Activated naive CD4-positive, alpha-beta T cell treated with anti-CD3 and anti-CD28 coated beads, Interleukin-2, amount 50 U/mL, for 16 hours (primary cell): ENCODE results near the gene CDS1.
"Not testable (repeated sequence)": the region's sequence is repeated elsewhere in the genome, so short reads cannot be mapped to it uniquely, and the experiment has no call there.

Experiments
- DNase-seq: peaks from one replicate; pipeline ENCODE4 v3.0.0-alpha.2; 2020

CDS1 gene

DNA sequence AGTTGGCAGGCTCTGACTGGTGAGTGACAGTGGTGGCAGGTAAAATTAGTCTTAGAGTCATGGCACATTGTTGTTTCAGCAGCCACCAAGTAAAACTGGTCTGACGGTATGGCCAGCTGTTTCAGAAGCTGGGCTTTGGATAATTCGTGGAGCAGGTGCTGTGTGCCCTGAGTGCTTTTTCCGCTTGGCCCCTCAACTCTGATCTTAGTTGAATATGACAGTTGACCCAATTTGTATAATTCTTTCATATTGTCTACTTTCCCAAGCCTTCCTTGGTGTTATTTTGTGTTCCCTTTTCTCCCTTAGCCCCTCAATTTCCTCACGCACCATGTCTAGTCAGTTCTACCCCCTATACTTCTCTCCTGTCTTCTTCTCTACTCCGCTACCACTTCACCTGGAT is 32.0 kb downstream of the CDS1 start:
- no peak for DNase-seq

GRCh38 chr4:84615355-84615754 is 32.4 kb downstream of the CDS1 start:
- no peak for DNase-seq

- DNase-seq = no peak
Measured at GRCh38 chr4:84622959-84623358, 40.0 kb downstream of the CDS1 start.

- no peak for DNase-seq
Measured at GRCh38 chr4:84623661-84624060, 40.7 kb downstream of the CDS1 start.

DNA sequence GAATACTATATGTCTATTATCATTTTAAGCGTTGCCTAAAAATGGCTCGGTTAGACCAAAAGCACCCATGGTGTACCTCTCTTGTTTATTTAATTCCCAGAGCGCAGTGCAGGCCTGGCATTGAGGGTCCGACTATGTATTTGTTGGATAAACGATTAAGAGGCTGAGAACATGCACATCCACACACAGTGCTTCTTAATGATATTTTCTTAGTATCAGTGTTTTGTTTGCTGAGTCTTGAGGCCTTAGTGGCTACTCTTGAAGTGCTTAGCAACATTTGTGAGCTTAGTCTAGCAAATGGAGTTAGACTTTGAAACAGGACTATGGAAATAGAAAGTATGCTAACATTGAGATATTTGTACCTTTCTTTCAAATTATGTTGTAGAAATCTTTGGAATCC is 43.7 kb downstream of the CDS1 start:
- no peak for DNase-seq

DNA sequence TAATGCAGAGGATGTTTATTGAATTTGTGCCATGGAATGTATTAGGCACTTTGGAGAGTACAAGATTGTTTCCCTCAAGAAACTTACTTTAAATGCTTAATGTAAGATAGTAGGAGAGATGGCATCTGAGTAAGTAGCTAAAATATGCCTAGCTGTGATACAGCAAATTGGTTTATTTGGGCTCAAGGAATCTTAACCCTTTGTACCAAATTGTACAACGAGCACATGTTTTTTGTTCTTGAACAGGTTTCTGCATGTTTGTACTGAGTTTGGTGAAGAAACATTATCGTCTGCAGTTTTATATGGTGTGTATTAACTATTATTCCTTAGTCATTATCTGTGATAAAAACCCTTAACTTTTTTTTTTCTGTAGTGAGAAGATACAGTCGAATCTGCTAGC is 48.6 kb downstream of the CDS1 start:
- no peak for DNase-seq

DNA sequence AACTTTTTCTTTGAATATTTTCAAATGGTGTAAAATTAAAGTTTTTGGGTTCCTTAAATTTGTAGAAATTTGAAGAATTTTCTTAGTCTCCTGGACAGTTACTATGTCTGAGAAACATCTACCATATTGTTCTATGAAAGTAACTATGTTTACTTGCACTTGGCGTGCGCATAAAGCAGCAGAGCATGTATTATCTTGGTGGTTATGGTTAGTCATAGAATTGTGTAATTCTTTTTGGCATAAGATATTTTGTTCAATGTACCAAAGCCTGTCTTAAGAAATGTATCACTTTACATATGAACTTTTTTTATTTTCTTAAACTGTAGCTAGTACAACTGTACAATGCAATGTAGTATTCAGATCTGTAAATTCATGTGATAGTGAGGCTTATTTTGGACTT is 49.2 kb downstream of the CDS1 start:
- DNase-seq = no peak

DNA sequence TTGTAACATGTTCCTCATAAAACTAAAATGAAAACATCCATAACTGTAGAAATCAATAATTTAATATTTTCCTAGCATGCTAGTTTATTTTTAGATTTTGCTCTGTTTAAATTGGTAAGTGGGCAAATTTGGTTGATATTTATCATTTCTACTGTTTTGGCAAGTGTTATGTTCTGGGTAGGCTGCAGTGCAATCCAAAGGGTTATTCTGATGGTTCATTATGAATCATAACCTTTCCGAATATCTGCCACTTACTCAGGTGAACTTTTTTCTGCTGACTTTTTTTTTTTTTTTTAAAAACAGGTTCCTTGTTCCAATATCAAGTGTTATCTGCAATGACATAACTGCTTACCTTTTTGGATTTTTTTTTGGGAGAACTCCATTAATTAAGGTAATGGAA is 52.0 kb downstream of the CDS1 start:
- DNase-seq = no peak

- DNase-seq = no peak
Measured at GRCh38 chr4:84638092-84638491, 55.2 kb downstream of the CDS1 start.

DNA sequence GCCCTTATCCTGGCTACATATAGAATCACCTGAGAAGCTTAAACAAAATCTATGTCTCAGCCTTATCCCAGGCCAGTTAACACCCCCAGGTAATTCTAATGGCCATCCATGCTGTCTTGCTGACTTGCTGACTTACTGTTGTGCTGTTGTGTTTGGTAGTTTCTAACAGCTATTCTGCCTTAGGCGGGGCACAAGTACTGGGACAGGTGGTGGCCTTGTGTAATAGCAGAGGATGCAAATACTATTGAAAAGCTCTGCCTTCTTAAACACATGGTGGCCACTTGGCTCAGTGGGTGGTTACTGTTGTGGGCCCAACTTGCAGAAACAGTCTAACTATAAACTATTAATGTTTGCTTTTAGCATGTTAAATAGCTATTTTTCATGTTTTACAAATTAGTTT is 56.2 kb downstream of the CDS1 start:
- DNase-seq = no peak

DNA sequence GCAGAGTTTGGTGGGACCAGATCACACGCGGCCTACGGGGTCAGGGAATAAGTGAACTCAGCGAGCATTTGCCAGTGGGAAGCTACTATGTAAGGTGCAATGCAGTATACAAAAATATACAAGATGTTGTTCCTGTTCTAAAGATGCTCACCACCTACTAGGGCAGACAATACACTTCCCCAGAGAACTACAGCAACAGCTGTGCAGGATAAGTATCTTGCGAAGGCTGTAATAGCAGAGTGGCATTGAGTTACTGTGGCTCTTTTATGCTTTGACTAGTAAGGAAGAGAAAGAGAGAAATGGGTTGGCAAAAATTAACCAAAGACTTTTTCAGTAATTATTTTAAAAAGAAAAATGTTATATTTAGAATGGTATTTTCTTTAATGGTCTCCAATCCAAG is 61.2 kb downstream of the CDS1 start:
- no peak for DNase-seq

DNA sequence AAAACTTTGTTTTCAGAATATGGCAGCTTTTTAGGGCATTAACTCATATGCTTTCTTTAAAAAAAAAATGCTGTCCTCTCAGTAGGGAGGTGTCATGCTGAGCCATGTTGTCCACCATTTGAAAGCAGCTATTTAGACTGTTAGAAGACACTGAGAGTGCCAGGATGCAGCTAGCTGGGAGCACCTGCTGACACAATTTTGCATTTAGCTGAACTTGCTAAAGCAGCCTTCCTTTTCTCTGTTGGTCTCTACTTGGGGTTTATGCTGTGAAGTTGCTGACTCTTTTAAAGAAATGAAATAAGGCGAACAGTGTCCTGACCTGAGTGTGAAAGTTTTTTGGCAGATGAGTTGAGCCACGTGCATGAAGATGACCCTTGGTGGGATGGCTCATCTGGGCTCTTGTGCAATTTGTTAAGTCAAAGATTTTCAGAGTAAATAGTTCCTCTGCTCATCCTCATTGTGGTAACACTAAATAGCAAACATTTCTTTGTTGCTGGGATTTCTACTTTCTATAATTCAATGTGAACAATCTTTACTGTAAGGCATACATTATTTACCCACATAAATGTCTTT is 64.5 kb downstream of the CDS1 start:
- no peak for DNase-seq

DNA sequence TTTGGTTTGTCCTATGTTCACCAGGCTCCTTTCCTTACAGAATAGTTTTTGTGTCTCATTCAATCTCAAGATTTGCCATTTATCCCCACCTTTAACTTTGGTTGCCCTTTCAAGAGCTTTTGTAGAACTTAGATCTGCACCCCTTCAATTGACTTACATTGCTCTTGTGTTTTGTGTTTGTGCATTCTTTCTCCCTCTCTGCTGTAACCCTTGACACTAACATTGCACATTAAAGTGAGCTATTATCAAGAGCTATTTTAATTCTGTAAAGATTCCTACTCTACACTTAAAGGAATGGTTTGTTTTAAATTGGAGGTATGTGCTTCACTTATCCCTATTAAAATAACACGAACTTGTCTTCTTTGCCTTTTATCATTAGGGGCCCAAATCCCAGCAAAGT is 65.3 kb downstream of the CDS1 start:
- no peak for DNase-seq

- DNase-seq = no peak
Measured at GRCh38 chr4:84648863-84649647, 66.1 kb downstream of the CDS1 start.

- DNase-seq = no peak
Measured at GRCh38 chr4:84651499-84651898, 68.6 kb downstream of the CDS1 start.

GRCh38 chr4:84652478-84652877 is 69.6 kb downstream of the CDS1 start:
- DNase-seq = no peak

GRCh38 chr4:84660606-84661005 is 77.7 kb downstream of the CDS1 start:
- no peak for DNase-seq

- DNase-seq = no peak
Measured at GRCh38 chr4:84661191-84661939, 78.4 kb downstream of the CDS1 start.

DNA sequence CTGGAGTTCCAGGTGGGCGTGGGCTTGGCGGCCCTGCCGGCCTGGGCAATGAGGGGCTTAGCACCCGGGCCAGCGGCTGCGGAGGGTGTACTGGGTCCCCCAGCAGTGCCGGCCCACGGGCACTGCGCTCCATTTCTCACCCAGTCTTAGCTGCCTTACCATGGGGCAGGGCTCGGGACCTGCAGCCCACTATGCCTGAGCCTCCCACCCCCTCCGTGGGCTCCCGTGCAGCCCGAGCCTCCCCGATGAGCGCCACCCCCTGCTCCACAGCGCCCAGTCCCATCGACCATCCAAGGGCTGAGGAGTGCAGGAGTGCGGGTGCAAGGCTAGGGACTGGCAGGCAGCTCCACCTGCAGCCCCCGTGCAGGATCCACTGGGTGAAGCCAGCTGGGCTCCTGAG is 81.8 kb downstream of the CDS1 start:
- DNase-seq = not testable (repeated sequence)

DNA sequence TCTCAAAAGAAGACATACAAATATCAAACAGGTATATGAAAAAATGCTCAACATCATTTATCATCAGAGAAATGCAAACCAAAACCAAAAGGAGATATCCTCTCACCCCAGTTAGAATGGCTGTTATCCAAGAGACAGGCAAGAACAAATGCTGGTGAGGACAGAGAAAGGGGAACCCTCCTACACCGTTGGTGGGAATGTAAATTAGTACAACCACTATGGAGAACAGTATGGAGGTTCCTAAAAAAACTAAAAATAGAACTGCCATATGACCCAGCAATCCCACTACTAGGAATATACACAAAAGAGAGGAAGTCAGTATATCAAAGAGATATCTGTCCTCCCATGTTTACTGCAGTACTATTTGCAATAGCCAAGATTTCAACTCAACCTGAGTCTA is 83.5 kb downstream of the CDS1 start:
- DNase-seq = no peak

DNA sequence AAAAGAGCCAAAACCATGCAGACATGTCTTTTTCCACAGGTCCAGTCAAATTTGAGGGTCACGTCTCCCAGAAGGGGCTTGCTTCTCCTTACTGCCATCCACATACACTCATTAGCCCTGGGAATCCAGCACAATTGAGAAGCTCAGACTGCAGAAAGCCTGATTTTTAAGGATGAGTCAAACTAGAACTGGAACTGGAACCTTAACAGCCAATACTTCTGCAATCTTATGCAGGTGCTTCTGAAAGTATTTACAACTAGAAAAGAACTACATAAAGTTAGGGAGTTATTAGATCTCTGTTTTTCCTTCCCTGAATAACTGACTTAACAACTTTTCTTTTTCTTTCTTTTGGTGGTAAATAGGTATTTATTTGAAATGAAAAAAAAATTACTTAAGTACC is 86.3 kb downstream of the CDS1 start:
- no peak for DNase-seq

DNA sequence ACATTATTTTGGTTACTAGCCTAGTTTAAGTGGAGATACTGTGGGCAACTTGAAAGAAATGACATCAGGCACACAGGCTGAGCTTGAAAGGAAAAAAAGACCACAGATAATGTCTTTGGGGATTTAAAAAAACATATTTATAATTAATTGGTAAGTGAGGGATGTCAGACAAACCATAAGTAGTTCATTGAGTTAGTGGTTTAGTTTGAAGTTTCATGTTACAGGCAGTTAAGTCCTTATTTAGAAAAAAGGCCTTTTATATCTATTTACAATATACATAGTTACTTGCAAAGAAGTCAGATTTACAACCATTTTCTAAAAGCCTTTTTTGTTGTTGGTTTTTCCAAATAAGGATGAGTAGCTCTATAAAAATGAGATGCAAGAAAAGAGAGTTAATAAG is 89.2 kb downstream of the CDS1 start:
- no peak for DNase-seq

GRCh38 chr4:84673475-84674240 is 90.7 kb downstream of the CDS1 start:
- no peak for DNase-seq

DNA sequence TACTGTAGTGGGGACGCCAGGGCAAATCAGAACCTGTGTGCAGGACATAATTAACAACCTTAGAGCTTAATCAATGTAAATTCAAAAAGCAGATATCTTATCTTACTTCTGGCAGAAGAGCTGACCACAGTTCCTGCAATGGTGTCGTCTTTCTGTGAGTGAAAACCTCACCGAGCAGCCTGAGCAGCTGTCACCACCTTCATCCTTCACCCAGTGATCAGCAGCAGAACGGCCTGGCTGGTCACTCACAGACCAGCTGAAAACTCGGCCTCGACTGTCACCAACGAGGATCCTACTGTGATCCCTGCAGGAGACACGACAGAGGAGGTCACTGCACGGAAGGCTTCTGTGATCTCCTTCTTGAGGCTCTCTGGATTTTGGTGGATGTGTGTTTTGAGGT is 94.2 kb downstream of the CDS1 start:
- DNase-seq = no peak
